Astrocyte (in vitro differentiated cells and primary cell): Measurements from ENCODE around the gene CDC34.

ENCODE experiments used
- EZH2 ChIP-seq: IDR thresholded peaks from 2 replicates; pipeline ENCODE4 v1.6.1; 2012; ENCODE audit warnings: mild to moderate bottlenecking, low read length, inconsistent platforms; ENCODE audit not compliant: insufficient read depth
- TF ChIP-seq, protein P1 (sequence below): IDR thresholded peaks from 2 replicates; pipeline ENCODE4 v1.5.1; 2011; ENCODE audit warnings: low read depth, mild to moderate bottlenecking, inconsistent platforms, low read length, moderate library complexity; ENCODE audit not compliant: insufficient read depth

DNA sequence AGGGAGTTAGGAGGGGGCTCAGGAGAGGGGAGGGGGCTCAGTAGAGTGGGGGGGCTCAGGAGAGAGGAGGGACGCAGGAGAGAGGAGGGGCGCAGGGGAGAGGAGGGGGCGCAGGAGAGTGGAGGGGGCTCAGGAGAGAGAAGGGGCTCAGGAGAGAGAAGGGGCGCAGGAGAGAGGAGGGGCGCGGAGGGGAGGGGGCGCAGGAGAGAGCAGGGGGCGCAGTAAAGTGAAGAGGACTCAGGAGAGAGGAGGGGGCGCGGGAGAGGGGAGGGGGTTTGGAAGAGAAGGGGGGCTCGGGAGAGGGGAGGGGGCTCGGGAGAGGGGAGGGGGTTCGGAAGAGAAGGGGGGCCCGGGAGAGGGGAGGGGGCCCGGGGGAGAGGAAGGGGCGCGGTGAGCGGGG is 34.6 kb upstream of the CDC34 start:
- TF ChIP-seq, protein P1, sequence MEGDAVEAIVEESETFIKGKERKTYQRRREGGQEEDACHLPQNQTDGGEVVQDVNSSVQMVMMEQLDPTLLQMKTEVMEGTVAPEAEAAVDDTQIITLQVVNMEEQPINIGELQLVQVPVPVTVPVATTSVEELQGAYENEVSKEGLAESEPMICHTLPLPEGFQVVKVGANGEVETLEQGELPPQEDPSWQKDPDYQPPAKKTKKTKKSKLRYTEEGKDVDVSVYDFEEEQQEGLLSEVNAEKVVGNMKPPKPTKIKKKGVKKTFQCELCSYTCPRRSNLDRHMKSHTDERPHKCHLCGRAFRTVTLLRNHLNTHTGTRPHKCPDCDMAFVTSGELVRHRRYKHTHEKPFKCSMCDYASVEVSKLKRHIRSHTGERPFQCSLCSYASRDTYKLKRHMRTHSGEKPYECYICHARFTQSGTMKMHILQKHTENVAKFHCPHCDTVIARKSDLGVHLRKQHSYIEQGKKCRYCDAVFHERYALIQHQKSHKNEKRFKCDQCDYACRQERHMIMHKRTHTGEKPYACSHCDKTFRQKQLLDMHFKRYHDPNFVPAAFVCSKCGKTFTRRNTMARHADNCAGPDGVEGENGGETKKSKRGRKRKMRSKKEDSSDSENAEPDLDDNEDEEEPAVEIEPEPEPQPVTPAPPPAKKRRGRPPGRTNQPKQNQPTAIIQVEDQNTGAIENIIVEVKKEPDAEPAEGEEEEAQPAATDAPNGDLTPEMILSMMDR = no peak
- no peak for TF ChIP-seq EZH2
